GM12873 (cell line): ENCODE data around the gene MYL10.

Source experiments
- CTCF ChIP-seq: IDR thresholded peaks from 2 replicates; pipeline ENCODE4 v1.5.1; 2012; ENCODE audit warnings: low read depth, mild to moderate bottlenecking, moderate library complexity, low read length, control low read depth; ENCODE audit not compliant: insufficient read depth; ENCODE audit errors: missing control alignments

Gene MYL10

GRCh38 chr7:101666741-101667140 lies 37.6 kb upstream of the MYL10 start:
- TF ChIP-seq CTCF = no peak

GRCh38 chr7:101666293-101666692 lies 37.2 kb upstream of the MYL10 start:
- TF ChIP-seq CTCF = no peak

- TF ChIP-seq CTCF = no peak
These were observed 35.9 kb upstream of the MYL10 start for GRCh38 chr7:101664893-101665471.

- no peak for TF ChIP-seq CTCF
These were observed 35.3 kb upstream of the MYL10 start for GRCh38 chr7:101664436-101664835.

- TF ChIP-seq CTCF = no peak
These were observed 34.7 kb upstream of the MYL10 start for GRCh38 chr7:101663747-101664146.

- TF ChIP-seq CTCF = no peak
These were observed 33.4 kb upstream of the MYL10 start for GRCh38 chr7:101662447-101662998.

- TF ChIP-seq CTCF = no peak
These were observed 30.6 kb upstream of the MYL10 start for GRCh38 chr7:101659706-101660105.
